HEK293 (cell line): ENCODE data around the gene NAMPT.
A peak's percentile ranks its signal among the peaks of the same experiment; 100 is the strongest.

ENCODE experiments used
- CTCF ChIA-PET: fragments of 350-600 bp; formaldehyde crosslinking; extraction: SDS; loops from one replicate; lab custom pipeline; 2021; ENCODE audit warnings: antibody characterized with exemption; lab: Yijun Ruan, JAX
- POLR2A ChIA-PET: fragments of 300-600 bp; formaldehyde crosslinking; extraction: SDS; loops from one replicate; lab custom pipeline; 2020; ENCODE audit warnings: antibody characterized with exemption, inconsistent platforms; lab: Yijun Ruan, JAX
- H3K27ac ChIP-seq: fragments of 200-500 bp; sonication (Bioruptor generic); 2 replicates; pipeline ENCODE4 v1.5.1; 2014; ENCODE audit warnings: low read depth, low read length, control low read depth, inconsistent platforms; ENCODE audit errors: extremely low read depth
- H3K36me3 ChIP-seq, 2 experiments: fragments of 200-500 bp in 1 of 2; sonication (Bioruptor generic) in 1 of 2; 1 replicate in 1 of 2; 2 replicates in 1 of 2; pipeline ENCODE4 v1.5.1; 2014 to 2017; ENCODE audit warnings: inconsistent platforms in 2 of 2, low read length in 2 of 2; ENCODE audit not compliant: control insufficient read depth in 2 of 2, insufficient read depth in 1 of 2
- H3K4me1 ChIP-seq: fragments of 200-500 bp; sonication (Bioruptor generic); 2 replicates; pipeline ENCODE4 v1.5.1; 2014; ENCODE audit warnings: mild to moderate bottlenecking, low read length, inconsistent platforms; ENCODE audit not compliant: control insufficient read depth, insufficient read depth
- H3K4me3 ChIP-seq: 2 replicates; pipeline ENCODE4 v1.5.1; 2011; ENCODE audit warnings: low read depth, mild to moderate bottlenecking, control low read depth, low read length, moderate library complexity
- H3K9me3 ChIP-seq: fragments of 200-500 bp; sonication (Bioruptor generic); 2 replicates; pipeline ENCODE4 v1.5.1; 2014; ENCODE audit warnings: low read depth, low read length, inconsistent platforms; ENCODE audit not compliant: control insufficient read depth, insufficient read depth
- GLIS1 ChIP-seq: fragments of 450-650 bp; formaldehyde crosslinking; IDR thresholded peaks from 2 replicates; pipeline ENCODE4 v1.5.1; 2016; ENCODE audit warnings: missing biosample characterization, missing genetic modification characterization
- GLIS2 ChIP-seq: fragments of 450-650 bp; formaldehyde crosslinking; IDR thresholded peaks from 2 replicates; pipeline ENCODE4 v1.5.1; 2016; ENCODE audit warnings: missing biosample characterization, missing genetic modification characterization
- KLF7 ChIP-seq: fragments of 450-650 bp; formaldehyde crosslinking; IDR thresholded peaks from 2 replicates; pipeline ENCODE4 v1.5.1; 2016; ENCODE audit warnings: missing biosample characterization, missing genetic modification characterization, borderline replicate concordance
- KLF8 ChIP-seq: fragments of 450-650 bp; formaldehyde crosslinking; IDR thresholded peaks from 2 replicates; pipeline ENCODE4 v1.5.1; 2016; ENCODE audit warnings: missing biosample characterization, missing genetic modification characterization
- PRDM1 ChIP-seq: fragments of 450-650 bp; formaldehyde crosslinking; IDR thresholded peaks from 2 replicates; pipeline ENCODE4; 2016; ENCODE audit warnings: missing biosample characterization, missing genetic modification characterization
- SCRT1 ChIP-seq: fragments of 450-650 bp; formaldehyde crosslinking; IDR thresholded peaks from 2 replicates; pipeline ENCODE4 v1.5.1; 2016; ENCODE audit warnings: missing biosample characterization, missing genetic modification characterization, borderline replicate concordance
- SCRT2 ChIP-seq: fragments of 450-650 bp; formaldehyde crosslinking; IDR thresholded peaks from 2 replicates; pipeline ENCODE4 v1.5.1; 2016; ENCODE audit warnings: missing biosample characterization, missing genetic modification characterization
- ZBTB11 ChIP-seq: fragments of 450-650 bp; formaldehyde crosslinking; conservative IDR thresholded peaks from 2 replicates; pipeline ENCODE4 v1.5.1; 2016; ENCODE audit warnings: low read depth, missing biosample characterization, missing genetic modification characterization
- ZBTB17 ChIP-seq: fragments of 450-650 bp; formaldehyde crosslinking; IDR thresholded peaks from 2 replicates; pipeline ENCODE4 v1.5.1; 2016; ENCODE audit warnings: missing biosample characterization, missing genetic modification characterization
- ZBTB48 ChIP-seq: fragments of 450-650 bp; formaldehyde crosslinking; IDR thresholded peaks from 2 replicates; pipeline ENCODE4 v1.5.1; 2016; ENCODE audit warnings: missing biosample characterization, missing genetic modification characterization
- ZBTB8A ChIP-seq: fragments of 450-650 bp; formaldehyde crosslinking; IDR thresholded peaks from 2 replicates; pipeline ENCODE4 v1.5.1; 2016; ENCODE audit warnings: missing biosample characterization, missing genetic modification characterization
- ZEB2 ChIP-seq: fragments of 450-650 bp; formaldehyde crosslinking; IDR thresholded peaks from 2 replicates; pipeline ENCODE4 v1.5.1; 2016; ENCODE audit warnings: missing biosample characterization, missing genetic modification characterization
- ZFP41 ChIP-seq: fragments of 450-650 bp; formaldehyde crosslinking; IDR thresholded peaks from 2 replicates; pipeline ENCODE4 v1.5.1; 2016; ENCODE audit warnings: missing biosample characterization, missing genetic modification characterization, borderline replicate concordance
- ZFP69B ChIP-seq: fragments of 450-650 bp; formaldehyde crosslinking; IDR thresholded peaks from 2 replicates; pipeline ENCODE4 v1.5.1; 2016; ENCODE audit warnings: missing biosample characterization, missing genetic modification characterization
- ZNF366 ChIP-seq: fragments of 450-650 bp; formaldehyde crosslinking; conservative IDR thresholded peaks from 2 replicates; pipeline ENCODE4 v1.5.1; 2016; ENCODE audit warnings: missing biosample characterization, missing genetic modification characterization
- ZNF423 ChIP-seq: fragments of 450-650 bp; formaldehyde crosslinking; IDR thresholded peaks from 2 replicates; pipeline ENCODE4 v1.5.1; 2016; ENCODE audit warnings: missing biosample characterization, missing genetic modification characterization
- ZNF48 ChIP-seq: fragments of 450-650 bp; formaldehyde crosslinking; IDR thresholded peaks from 2 replicates; pipeline ENCODE4 v1.5.1; 2016; ENCODE audit warnings: missing biosample characterization, missing genetic modification characterization
- ZNF514 ChIP-seq: fragments of 450-650 bp; formaldehyde crosslinking; IDR thresholded peaks from 2 replicates; pipeline ENCODE4 v1.5.1; 2016; ENCODE audit warnings: missing biosample characterization, missing genetic modification characterization
- ZNF580 ChIP-seq: fragments of 450-650 bp; formaldehyde crosslinking; IDR thresholded peaks from 2 replicates; pipeline ENCODE4 v1.5.1; 2016; ENCODE audit warnings: missing biosample characterization, missing genetic modification characterization
- ZNF777 ChIP-seq: fragments of 450-650 bp; formaldehyde crosslinking; IDR thresholded peaks from 2 replicates; pipeline ENCODE4 v1.5.1; 2017; ENCODE audit warnings: missing biosample characterization, missing genetic modification characterization, borderline replicate concordance
- ZNF791 ChIP-seq: fragments of 450-650 bp; formaldehyde crosslinking; IDR thresholded peaks from 2 replicates; pipeline ENCODE4 v1.5.1; 2016; ENCODE audit warnings: missing biosample characterization, missing genetic modification characterization
- TF ChIP-seq, protein P1 (sequence below): fragments of 450-650 bp; formaldehyde crosslinking; IDR thresholded peaks from 2 replicates; pipeline ENCODE4 v1.5.1; 2016; ENCODE audit warnings: missing biosample characterization, missing genetic modification characterization
- TF ChIP-seq, protein P2 (sequence below): fragments of 450-650 bp; formaldehyde crosslinking; optimal IDR thresholded peaks from 2 replicates; pipeline ENCODE3; 2016; ENCODE audit warnings: missing biosample characterization, mild to moderate bottlenecking, missing genetic modification characterization

The NAMPT gene

DNA sequence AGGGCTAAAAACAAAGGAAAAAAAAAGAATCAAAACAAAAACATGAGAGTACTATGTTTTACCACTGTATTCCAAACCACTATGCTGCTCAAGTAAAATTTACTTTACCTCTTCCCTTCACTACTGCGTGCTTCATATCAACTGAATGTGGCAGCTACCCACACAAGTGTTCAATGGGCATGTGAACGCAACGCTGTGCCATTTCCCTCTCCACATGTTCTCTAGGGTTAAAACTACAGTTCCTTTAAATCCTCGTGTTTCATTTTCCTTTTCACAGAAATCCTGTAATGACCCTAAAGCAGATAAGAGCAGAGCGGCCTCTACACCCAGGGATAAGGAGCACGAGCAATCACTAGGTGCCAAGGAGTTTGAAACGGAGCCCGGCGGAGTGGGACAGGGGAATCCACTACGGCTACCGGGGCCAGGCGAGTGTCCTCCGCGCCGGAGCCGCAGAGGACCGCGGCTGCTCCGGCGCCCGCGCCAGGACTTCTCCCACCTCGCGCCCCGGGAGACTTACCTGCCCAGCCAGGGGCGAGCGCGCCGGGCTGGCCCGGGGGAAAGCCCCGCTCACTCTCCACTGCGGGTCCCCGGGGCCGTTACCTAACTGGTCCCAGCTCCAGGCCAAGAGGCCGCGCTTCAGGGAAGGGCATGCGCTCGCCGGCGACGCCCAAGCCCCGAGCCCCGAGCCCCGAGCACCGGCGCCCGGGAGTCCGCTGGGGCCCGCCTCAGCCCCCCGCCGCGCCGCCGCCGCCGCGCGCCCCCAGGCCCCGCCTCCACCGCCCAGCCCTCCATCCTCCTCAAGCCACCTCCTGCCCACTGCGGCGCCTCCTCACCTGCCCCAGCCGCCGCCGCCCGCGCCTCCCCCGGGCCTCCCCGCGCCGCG lies 711 bp downstream of the NAMPT start (continued):
- TF ChIP-seq GLIS1 (tag by site-specific recombination): peak; percentile 47
- no peak for TF ChIP-seq ZNF777 (tag by site-specific recombination)
- TF ChIP-seq ZNF423 (tag by site-specific recombination): peak; percentile 78
- TF ChIP-seq ZBTB11: 0 out of 2 replicates have a peak, but pooled peaks have one; percentile 12
- no peak for TF ChIP-seq ZNF514
- TF ChIP-seq ZFP41 (tag by site-specific recombination): no peak
- TF ChIP-seq ZEB2: 0 out of 2 replicates have a peak, but pooled peaks have one; percentile 36
- peak; percentile 56; the same call in 1 of the 2 replicates for TF ChIP-seq GLIS2 (tag by site-specific recombination)
- TF ChIP-seq ZFP69B (tag by site-specific recombination): peak; percentile 18; the same call in 1 of the 2 replicates
- TF ChIP-seq KLF8 (tag by site-specific recombination): peak; percentile 19; the same call in 1 of the 2 replicates
- TF ChIP-seq ZNF366: 0 out of 2 replicates have a peak, but pooled peaks have one; percentile 18
- peak; percentile 52 for TF ChIP-seq ZBTB17
- TF ChIP-seq PRDM1 (tag by site-specific recombination): peak; percentile 41
- peak; percentile 46 for TF ChIP-seq ZBTB8A (tag by site-specific recombination)
- TF ChIP-seq ZNF48 (tag by site-specific recombination): no peak
- TF ChIP-seq, protein P1, sequence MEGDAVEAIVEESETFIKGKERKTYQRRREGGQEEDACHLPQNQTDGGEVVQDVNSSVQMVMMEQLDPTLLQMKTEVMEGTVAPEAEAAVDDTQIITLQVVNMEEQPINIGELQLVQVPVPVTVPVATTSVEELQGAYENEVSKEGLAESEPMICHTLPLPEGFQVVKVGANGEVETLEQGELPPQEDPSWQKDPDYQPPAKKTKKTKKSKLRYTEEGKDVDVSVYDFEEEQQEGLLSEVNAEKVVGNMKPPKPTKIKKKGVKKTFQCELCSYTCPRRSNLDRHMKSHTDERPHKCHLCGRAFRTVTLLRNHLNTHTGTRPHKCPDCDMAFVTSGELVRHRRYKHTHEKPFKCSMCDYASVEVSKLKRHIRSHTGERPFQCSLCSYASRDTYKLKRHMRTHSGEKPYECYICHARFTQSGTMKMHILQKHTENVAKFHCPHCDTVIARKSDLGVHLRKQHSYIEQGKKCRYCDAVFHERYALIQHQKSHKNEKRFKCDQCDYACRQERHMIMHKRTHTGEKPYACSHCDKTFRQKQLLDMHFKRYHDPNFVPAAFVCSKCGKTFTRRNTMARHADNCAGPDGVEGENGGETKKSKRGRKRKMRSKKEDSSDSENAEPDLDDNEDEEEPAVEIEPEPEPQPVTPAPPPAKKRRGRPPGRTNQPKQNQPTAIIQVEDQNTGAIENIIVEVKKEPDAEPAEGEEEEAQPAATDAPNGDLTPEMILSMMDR (tag by site-specific recombination): no peak
- no peak for TF ChIP-seq ZNF791 (tag by site-specific recombination)
- 0 out of 2 replicates have a peak, but pooled peaks have one; percentile 47 for TF ChIP-seq KLF7 (tag by site-specific recombination)
- TF ChIP-seq ZBTB48 (tag by site-specific recombination): peak; percentile 67; the same call in 1 of the 2 replicates
- TF ChIP-seq, protein P2, sequence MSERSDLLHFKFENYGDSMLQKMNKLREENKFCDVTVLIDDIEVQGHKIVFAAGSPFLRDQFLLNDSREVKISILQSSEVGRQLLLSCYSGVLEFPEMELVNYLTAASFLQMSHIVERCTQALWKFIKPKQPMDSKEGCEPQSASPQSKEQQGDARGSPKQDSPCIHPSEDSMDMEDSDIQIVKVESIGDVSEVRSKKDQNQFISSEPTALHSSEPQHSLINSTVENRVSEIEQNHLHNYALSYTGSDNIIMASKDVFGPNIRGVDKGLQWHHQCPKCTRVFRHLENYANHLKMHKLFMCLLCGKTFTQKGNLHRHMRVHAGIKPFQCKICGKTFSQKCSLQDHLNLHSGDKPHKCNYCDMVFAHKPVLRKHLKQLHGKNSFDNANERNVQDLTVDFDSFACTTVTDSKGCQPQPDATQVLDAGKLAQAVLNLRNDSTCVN: peak; percentile 72

- POLR2A ChIA-PET: no interaction called here
- Histone ChIP-seq H3K9me3 (no peaks in the 10 kb centered on the region), H3K36me3 (no peaks in the 10 kb centered on the region; a peak in 1 of 3 replicates)
Measured at GRCh38 chr7:106283501-106283830, 1.3 kb downstream of the NAMPT start.

More at GRCh38 chr7:106283501-106283830, 1.3 kb downstream of the NAMPT start:
- H3K4me3 ChIP-seq: peak overlapping the region; percentile 86
- H3K4me1 ChIP-seq: peaks cover 5% of the 10 kb centered on the region; the same call in 1 of the 2 replicates
- TF ChIP-seq ZNF580 (tag by site-specific recombination) (no peak), SCRT1 (peak; percentile 75; the same call in 1 of the 2 replicates), SCRT2 (tag by site-specific recombination) (peak; percentile 94)
- TF ChIP-seq, all 188 proteins: peak for 2
- H3K27ac ChIP-seq: no peak overlapping the region
- CTCF ChIA-PET: no interaction called here
